ENCODE results near the gene KRT3. TPM values are rescaled to one million over a fixed set of nuclear protein-coding genes. Genes with fewer than 3 reads are reported as not detected.

Gene KRT3
- total and polyA plus RNA-seq, 7 experiments from 2014 or later: not detected

GRCh38 chr12:52759695-52760094 lies 36.2 kb downstream of the KRT3 start:
- Mint-ChIP-seq H3K27me3 (no peaks in the 10 kb centered on the region), H3K9me3 (peaks cover 0 to 45% (median 14%) of the 10 kb centered on the region in 11 donors), H3K36me3 (peaks cover 0 to 6% (median 4%) of the 10 kb centered on the region in 5 donors), H3K27ac (no peak overlapping the region), H3K4me1 (no peaks in the 10 kb centered on the region), H3K4me3 (no peak overlapping the region)
- H3K4me3 ChIP-seq (ENCODE audit: low read length): no peak overlapping the region
- intact Hi-C loops (cut with micrococcal nuclease): loop anchor here in 1 of 2 donors (1.0 kb wide), 1 partner anchor 176 kb away; no protein-coding TSS in a partner anchor
- H3K27me3 ChIP-seq (ENCODE audit: control insufficient read depth in 2 of 2, insufficient read depth in 2 of 2, low read length in 2 of 2): no peaks in the 10 kb centered on the region
- ATAC-seq (no peak), DNase-seq (no peak)
- no peak overlapping the region for H3K27ac ChIP-seq (ENCODE audit: low read depth, low read length)
- no peaks in the 10 kb centered on the region for H3K4me1 ChIP-seq (ENCODE audit: control insufficient read depth in 2 of 2, insufficient read depth in 2 of 2, low read length in 2 of 2)
- CTCF ChIA-PET: interaction anchor here (0.5 to 2.0 kb wide), 5 partner anchors 43 to 488 kb away, joined by 3 to 7 read pairs (median 3); no protein-coding TSS in a partner anchor
- peaks cover 0 to 18% (median 0%) of the 10 kb centered on the region in 3 experiments for H3K9me3 ChIP-seq (ENCODE audit: control insufficient read depth in 2 of 3, low read length in 3 of 3)
- H3K36me3 ChIP-seq (ENCODE audit: control insufficient read depth in 2 of 3, insufficient read depth in 3 of 3, low read length in 3 of 3): no peaks in the 10 kb centered on the region
- POLR2A ChIA-PET: interaction anchor here (1.8 kb wide), 1 partner anchor 174 kb away, joined by 7 read pairs; no protein-coding TSS in a partner anchor

GRCh38 chr12:52759218-52759617 lies 36.7 kb downstream of the KRT3 start:
- Mint-ChIP-seq H3K27ac (no peak overlapping the region), H3K27me3 (no peaks in the 10 kb centered on the region), H3K4me1 (no peaks in the 10 kb centered on the region), H3K4me3 (no peak overlapping the region), H3K36me3 (peaks cover 0 to 6% (median 4%) of the 10 kb centered on the region in 5 donors), H3K9me3 (peaks cover 0 to 45% (median 14%) of the 10 kb centered on the region in 11 donors)
- Histone ChIP-seq H3K4me1 (ENCODE audit: control insufficient read depth in 2 of 2, insufficient read depth in 2 of 2, low read length in 2 of 2) (no peaks in the 10 kb centered on the region), H3K36me3 (ENCODE audit: control insufficient read depth in 2 of 3, insufficient read depth in 3 of 3, low read length in 3 of 3) (no peaks in the 10 kb centered on the region), H3K27ac (ENCODE audit: low read depth, low read length) (no peak overlapping the region), H3K9me3 (ENCODE audit: control insufficient read depth in 2 of 3, low read length in 3 of 3) (peaks cover 0 to 18% (median 0%) of the 10 kb centered on the region in 3 experiments), H3K27me3 (ENCODE audit: control insufficient read depth in 2 of 2, insufficient read depth in 2 of 2, low read length in 2 of 2) (no peaks in the 10 kb centered on the region), H3K4me3 (ENCODE audit: low read length) (no peak overlapping the region)
- ATAC-seq (no peak), DNase-seq (no peak)
- intact Hi-C loops (cut with micrococcal nuclease): loop anchor here in 1 of 2 donors (1.0 kb wide), 1 partner anchor 176 kb away; no protein-coding TSS in a partner anchor
- ChIA-PET POLR2A (interaction anchor here (1.8 kb wide), 1 partner anchor 173 kb away, joined by 7 read pairs; no protein-coding TSS in a partner anchor), CTCF (interaction anchor here (0.5 to 2.0 kb wide), 4 partner anchors 44 to 173 kb away, joined by 3 to 7 read pairs (median 3); no protein-coding TSS in a partner anchor)

- Histone ChIP-seq H3K36me3 (ENCODE audit: control insufficient read depth in 2 of 3, insufficient read depth in 3 of 3, low read length in 3 of 3) (no peaks in the 10 kb centered on the region), H3K9me3 (ENCODE audit: control insufficient read depth in 2 of 3, low read length in 3 of 3) (peaks cover 0 to 18% (median 0%) of the 10 kb centered on the region in 3 experiments), H3K27me3 (ENCODE audit: control insufficient read depth in 2 of 2, insufficient read depth in 2 of 2, low read length in 2 of 2) (no peaks in the 10 kb centered on the region), H3K4me3 (ENCODE audit: low read length) (no peak overlapping the region), H3K27ac (ENCODE audit: low read depth, low read length) (no peak overlapping the region), H3K4me1 (ENCODE audit: control insufficient read depth in 2 of 2, insufficient read depth in 2 of 2, low read length in 2 of 2) (no peaks in the 10 kb centered on the region)
- ChIA-PET POLR2A (no interaction called here), CTCF (interaction anchor here (1.3 kb wide), 1 partner anchor 110 kb away, joined by 3 read pairs; no protein-coding TSS in a partner anchor)
- Mint-ChIP-seq H3K4me3 (no peak overlapping the region), H3K36me3 (peaks cover 0 to 6% (median 4%) of the 10 kb centered on the region in 5 donors), H3K4me1 (no peaks in the 10 kb centered on the region), H3K9me3 (peaks cover 0 to 37% (median 12%) of the 10 kb centered on the region in 11 donors), H3K27ac (no peak overlapping the region), H3K27me3 (no peaks in the 10 kb centered on the region)
- DNase-seq (no peak), ATAC-seq (no peak)
- intact Hi-C loops (cut with micrococcal nuclease): no loop called here
These were observed 38.3 kb downstream of the KRT3 start for GRCh38 chr12:52757449-52758176.

- no peak overlapping the region for H3K27ac Mint-ChIP-seq
- H3K36me3 Mint-ChIP-seq: peaks cover 0 to 4% (median 0%) of the 10 kb centered on the region in 5 donors
- no peaks in the 10 kb centered on the region for H3K4me1 Mint-ChIP-seq
- peaks cover 0 to under 1% (median 0%) of the 10 kb centered on the region in 5 donors for H3K27me3 Mint-ChIP-seq
- no peaks in the 10 kb centered on the region for H3K36me3 ChIP-seq (ENCODE audit: control insufficient read depth in 2 of 3, insufficient read depth in 3 of 3, low read length in 3 of 3)
- ChIA-PET POLR2A (interaction anchor here (0.7 kb wide), 1 partner anchor 69 kb away, joined by 3 read pairs; no protein-coding TSS in a partner anchor), CTCF (interaction anchor here (0.9 kb wide), 1 partner anchor 11 kb away, joined by 3 read pairs; no protein-coding TSS in a partner anchor)
- no peak overlapping the region for H3K4me3 ChIP-seq (ENCODE audit: low read length)
- peaks cover 0 to 14% (median 0%) of the 10 kb centered on the region in 3 experiments for H3K9me3 ChIP-seq (ENCODE audit: control insufficient read depth in 2 of 3, low read length in 3 of 3)
- ATAC-seq: no peak
- H3K27me3 ChIP-seq (ENCODE audit: control insufficient read depth in 2 of 2, insufficient read depth in 2 of 2, low read length in 2 of 2): no peaks in the 10 kb centered on the region
- no peak overlapping the region for H3K27ac ChIP-seq (ENCODE audit: low read depth, low read length)
- intact Hi-C loops (cut with micrococcal nuclease): no loop called here
- no peak for DNase-seq
- no peak overlapping the region for H3K4me3 Mint-ChIP-seq
- H3K9me3 Mint-ChIP-seq: peaks cover 0 to 25% (median 8%) of the 10 kb centered on the region in 11 donors
- H3K4me1 ChIP-seq (ENCODE audit: control insufficient read depth in 2 of 2, insufficient read depth in 2 of 2, low read length in 2 of 2): no peaks in the 10 kb centered on the region
These were observed 39.5 kb downstream of the KRT3 start for GRCh38 chr12:52756281-52756960.

- H3K9me3 Mint-ChIP-seq: peaks cover 0 to 16% (median 4%) of the 10 kb centered on the region in 11 donors
- H3K27me3 ChIP-seq (ENCODE audit: control insufficient read depth in 2 of 2, insufficient read depth in 2 of 2, low read length in 2 of 2): no peaks in the 10 kb centered on the region
- ChIA-PET POLR2A (interaction anchor here (0.7 kb wide), 1 partner anchor 68 kb away, joined by 3 read pairs; no protein-coding TSS in a partner anchor), CTCF (interaction anchor here (0.6 to 0.9 kb wide), 3 partner anchors 10 to 91 kb away, joined by 3 read pairs; no protein-coding TSS in a partner anchor)
- H3K4me3 ChIP-seq (ENCODE audit: low read length): no peak overlapping the region
- ATAC-seq: no peak
- no peaks in the 10 kb centered on the region for H3K36me3 ChIP-seq (ENCODE audit: control insufficient read depth in 2 of 3, insufficient read depth in 3 of 3, low read length in 3 of 3)
- H3K27ac ChIP-seq (ENCODE audit: low read depth, low read length): no peak overlapping the region
- peaks cover 0 to 8% (median 0%) of the 10 kb centered on the region in 7 donors for H3K4me1 Mint-ChIP-seq
- intact Hi-C loops (cut with micrococcal nuclease): no loop called here
- no peaks in the 10 kb centered on the region for H3K4me1 ChIP-seq (ENCODE audit: control insufficient read depth in 2 of 2, insufficient read depth in 2 of 2, low read length in 2 of 2)
- peaks cover 0 to 9% (median 0%) of the 10 kb centered on the region in 3 experiments for H3K9me3 ChIP-seq (ENCODE audit: control insufficient read depth in 2 of 3, low read length in 3 of 3)
- H3K27me3 Mint-ChIP-seq: peaks cover 0 to 4% (median 0%) of the 10 kb centered on the region in 5 donors
- DNase-seq: no peak
- H3K4me3 Mint-ChIP-seq: no peak overlapping the region
- H3K36me3 Mint-ChIP-seq: peaks cover 0 to 3% (median 0%) of the 10 kb centered on the region in 5 donors
- no peak overlapping the region for H3K27ac Mint-ChIP-seq
These were observed 40.4 kb downstream of the KRT3 start for GRCh38 chr12:52755533-52755932.

GRCh38 chr12:52754135-52754534 lies 41.8 kb downstream of the KRT3 start:
- H3K4me1 Mint-ChIP-seq: peaks cover 0 to 12% (median 2%) of the 10 kb centered on the region in 7 donors
- peaks cover 0 to 8% (median 0%) of the 10 kb centered on the region in 5 donors for H3K27me3 Mint-ChIP-seq
- H3K27ac Mint-ChIP-seq: no peak overlapping the region
- Histone ChIP-seq H3K4me3 (ENCODE audit: low read length) (no peak overlapping the region), H3K4me1 (ENCODE audit: control insufficient read depth in 2 of 2, insufficient read depth in 2 of 2, low read length in 2 of 2) (no peaks in the 10 kb centered on the region), H3K27me3 (ENCODE audit: control insufficient read depth in 2 of 2, insufficient read depth in 2 of 2, low read length in 2 of 2) (no peaks in the 10 kb centered on the region), H3K36me3 (ENCODE audit: control insufficient read depth in 2 of 3, insufficient read depth in 3 of 3, low read length in 3 of 3) (no peaks in the 10 kb centered on the region), H3K27ac (ENCODE audit: low read depth, low read length) (no peak overlapping the region), H3K9me3 (ENCODE audit: control insufficient read depth in 2 of 3, low read length in 3 of 3) (no peaks in the 10 kb centered on the region)
- DNase-seq (no peak), ATAC-seq (no peak)
- peaks cover 0 to 5% (median 0%) of the 10 kb centered on the region in 11 donors for H3K9me3 Mint-ChIP-seq
- ChIA-PET CTCF (no interaction called here), POLR2A (no interaction called here)
- H3K36me3 Mint-ChIP-seq: no peaks in the 10 kb centered on the region
- intact Hi-C loops (cut with micrococcal nuclease): no loop called here
- no peak overlapping the region for H3K4me3 Mint-ChIP-seq

All from naive thymus-derived CD4-positive, alpha-beta T cell (primary cell).